Activated T-helper 2 cell treated with anti-CD3 and anti-CD28 coated beads, Interferon-gamma antibody, Interleukin-2, Interleukin-4, amounts not matched to agents 10 μg/mL and 5 μg/mL and 100 μg/mL, durations not matched to agents 14 hours and 24 hours and 36 hours (primary cell): ENCODE data around the gene DOCK8. TPM values are rescaled to one million over a fixed set of nuclear protein-coding genes. Genes with fewer than 3 reads are reported as not detected.

Experiments
- DNase-seq: peaks from one replicate; pipeline ENCODE4 v3.0.0; 2021; ENCODE audit warnings: low spot score
- H3K27ac Mint-ChIP-seq: one replicate; pipeline ENCODE4 v1.8.0; 2021; ENCODE audit warnings: mixed read lengths
- H3K27me3 Mint-ChIP-seq: one replicate; pipeline ENCODE4 v1.8.0; 2021; ENCODE audit warnings: low read depth, mixed read lengths
- H3K36me3 Mint-ChIP-seq: one replicate; pipeline ENCODE4 v1.8.0; 2021; ENCODE audit warnings: low read depth, mixed read lengths
- H3K4me1 Mint-ChIP-seq: one replicate; pipeline ENCODE4 v1.8.0; 2021; ENCODE audit warnings: low read depth, mixed read lengths
- H3K4me3 Mint-ChIP-seq: one replicate; pipeline ENCODE4 v1.8.0; 2021; ENCODE audit warnings: low read depth, mild to moderate bottlenecking, moderate library complexity, mixed read lengths
- H3K9me3 Mint-ChIP-seq: one replicate; pipeline ENCODE4 v1.8.0; 2021; ENCODE audit warnings: mixed read lengths
- intact Hi-C: fragments of 100-400 bp; cut with micrococcal nuclease; formaldehyde crosslinking; loops from one replicate; pipeline ENCODE4 v1.15.1; 2023
- total RNA-seq: library from RNA; stranded (reverse); gene quantifications from 2 replicates; pipeline ENCODE4 v1.2.3, GENCODE V29; 2022

DOCK8 gene
- total RNA-seq, 1 donor from 2014 or later, result 113 TPM

DNA sequence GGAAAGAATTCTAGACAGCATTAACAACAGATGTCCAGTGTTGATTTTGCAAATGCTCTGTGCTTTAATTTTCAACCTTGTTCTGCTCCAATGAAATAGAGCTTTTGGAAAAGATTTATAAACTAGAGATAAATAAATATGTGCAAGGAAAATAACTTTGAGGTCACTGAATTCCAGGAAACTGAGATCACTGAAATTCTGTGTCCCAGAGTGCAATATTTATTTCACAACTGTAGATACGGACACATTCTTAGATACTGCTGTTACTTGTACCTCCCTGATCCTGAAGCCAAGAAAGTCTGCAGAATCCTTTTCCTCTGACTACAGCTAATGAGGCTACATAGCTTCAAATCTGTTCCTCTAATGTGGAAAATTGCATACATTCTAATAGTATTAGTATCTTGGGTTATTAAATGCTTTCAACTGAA is 222.9 kb downstream of the DOCK8 start:
- Mint-ChIP-seq H3K4me3 (no peak overlapping the region), H3K27me3 (no peaks in the 10 kb centered on the region), H3K9me3 (no peaks in the 10 kb centered on the region), H3K4me1 (no peaks in the 10 kb centered on the region), H3K27ac (no peak overlapping the region), H3K36me3 (peaks cover 84% of the 10 kb centered on the region)
- intact Hi-C loops, result no loop called here
- no peak for DNase-seq

GRCh38 chr9:438066-438465 is 223.4 kb downstream of the DOCK8 start:
- Mint-ChIP-seq H3K4me3 (no peak overlapping the region), H3K4me1 (no peaks in the 10 kb centered on the region), H3K9me3 (no peaks in the 10 kb centered on the region), H3K36me3 (peaks cover 84% of the 10 kb centered on the region), H3K27ac (no peak overlapping the region), H3K27me3 (no peaks in the 10 kb centered on the region)
- intact Hi-C loops, result no loop called here
- DNase-seq, result no peak

DNA sequence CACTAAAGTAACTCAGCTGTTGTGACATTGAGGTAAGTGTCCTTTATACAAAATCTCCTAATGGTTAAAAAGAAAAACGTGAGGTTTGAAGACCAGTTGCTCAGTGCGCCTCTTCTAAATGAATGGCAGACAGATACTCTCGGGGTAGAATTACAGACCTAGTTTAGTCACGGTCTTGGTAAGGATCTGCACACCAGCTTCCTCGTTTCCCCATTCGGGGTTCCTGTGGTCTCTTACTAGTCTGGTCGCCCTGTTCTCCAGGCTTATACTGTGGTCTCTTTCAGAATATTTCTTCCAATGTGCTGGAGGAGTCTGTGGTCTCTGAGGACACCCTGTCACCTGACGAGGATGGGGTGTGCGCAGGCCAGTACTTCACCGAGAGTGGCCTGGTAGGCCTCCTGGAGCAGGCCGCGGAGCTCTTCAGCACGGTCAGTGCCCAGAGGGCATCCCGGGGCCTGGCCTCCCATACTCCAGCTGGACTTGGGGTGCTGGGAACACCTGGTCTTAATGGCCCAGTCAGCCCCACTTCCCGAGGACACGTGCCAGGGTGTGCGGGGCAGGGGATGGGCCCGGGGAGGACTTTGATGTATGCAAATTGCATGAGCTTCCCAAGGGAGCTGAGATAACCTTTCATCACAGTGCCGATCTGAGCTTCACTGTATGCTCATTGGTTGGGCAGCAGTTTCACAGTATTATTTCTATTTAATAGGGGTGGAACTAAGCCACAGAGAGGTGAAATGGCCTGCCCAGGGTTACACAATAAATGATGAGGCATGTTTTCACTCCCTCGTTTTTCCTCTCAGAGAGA is 224.5 kb downstream of the DOCK8 start:
- no peaks in the 10 kb centered on the region for H3K27me3 Mint-ChIP-seq
- H3K36me3 Mint-ChIP-seq, result peaks cover 82% of the 10 kb centered on the region

GRCh38 chr9:441126-441525 is 226.5 kb downstream of the DOCK8 start:
- Mint-ChIP-seq H3K36me3 (peaks cover 85% of the 10 kb centered on the region), H3K27ac (no peak overlapping the region), H3K4me1 (peaks cover 11% of the 10 kb centered on the region), H3K27me3 (no peaks in the 10 kb centered on the region), H3K4me3 (no peak overlapping the region), H3K9me3 (no peaks in the 10 kb centered on the region)
- intact Hi-C loops, result loop anchor here (10.0 kb wide), 1 partner anchor 364 kb away; no protein-coding TSS in a partner anchor
- no peak for DNase-seq

More for the DNA sequence above, 224.5 kb downstream of the DOCK8 start:
- H3K27ac Mint-ChIP-seq, result no peak overlapping the region
- H3K4me1 Mint-ChIP-seq, result no peaks in the 10 kb centered on the region
- DNase-seq, result no peak
- no peaks in the 10 kb centered on the region for H3K9me3 Mint-ChIP-seq
- intact Hi-C loops, result no loop called here
- no peak overlapping the region for H3K4me3 Mint-ChIP-seq

GRCh38 chr9:444528-444927 is 229.9 kb downstream of the DOCK8 start:
- Mint-ChIP-seq H3K4me1 (peaks cover 32% of the 10 kb centered on the region), H3K27ac (no peak overlapping the region), H3K9me3 (no peaks in the 10 kb centered on the region), H3K36me3 (peaks cover 85% of the 10 kb centered on the region), H3K4me3 (no peak overlapping the region), H3K27me3 (no peaks in the 10 kb centered on the region)
- no peak for DNase-seq
- intact Hi-C loops, result loop anchor here (10.0 kb wide), 1 partner anchor 360 kb away; no protein-coding TSS in a partner anchor

DNA sequence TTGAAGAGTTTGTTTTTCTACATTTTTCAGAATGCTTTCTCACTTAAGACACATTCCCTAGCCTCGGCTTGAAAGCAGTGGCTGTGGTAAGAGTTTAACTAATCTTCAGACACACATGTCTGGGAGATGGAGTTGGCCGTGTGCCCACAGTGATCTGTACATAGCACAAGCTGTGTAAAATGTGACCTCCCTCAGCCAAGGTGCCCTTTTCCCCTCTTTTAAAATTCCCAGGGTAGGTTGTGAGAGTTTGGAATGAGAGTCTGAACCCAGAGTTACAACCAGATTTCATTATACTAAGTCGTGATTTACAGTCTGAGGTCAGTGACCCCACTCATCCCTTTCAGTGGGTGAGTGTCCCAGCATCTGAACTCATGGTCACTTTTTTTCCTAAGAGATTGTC is 230.4 kb downstream of the DOCK8 start:
- no peak for DNase-seq
- no peak overlapping the region for H3K4me3 Mint-ChIP-seq
- H3K9me3 Mint-ChIP-seq, result no peaks in the 10 kb centered on the region
- peaks cover 32% of the 10 kb centered on the region for H3K4me1 Mint-ChIP-seq
- no peaks in the 10 kb centered on the region for H3K27me3 Mint-ChIP-seq
- peaks cover 84% of the 10 kb centered on the region for H3K36me3 Mint-ChIP-seq
- intact Hi-C loops, result loop anchor here (10.0 kb wide), 1 partner anchor 360 kb away; no protein-coding TSS in a partner anchor
- no peak overlapping the region for H3K27ac Mint-ChIP-seq

DNA sequence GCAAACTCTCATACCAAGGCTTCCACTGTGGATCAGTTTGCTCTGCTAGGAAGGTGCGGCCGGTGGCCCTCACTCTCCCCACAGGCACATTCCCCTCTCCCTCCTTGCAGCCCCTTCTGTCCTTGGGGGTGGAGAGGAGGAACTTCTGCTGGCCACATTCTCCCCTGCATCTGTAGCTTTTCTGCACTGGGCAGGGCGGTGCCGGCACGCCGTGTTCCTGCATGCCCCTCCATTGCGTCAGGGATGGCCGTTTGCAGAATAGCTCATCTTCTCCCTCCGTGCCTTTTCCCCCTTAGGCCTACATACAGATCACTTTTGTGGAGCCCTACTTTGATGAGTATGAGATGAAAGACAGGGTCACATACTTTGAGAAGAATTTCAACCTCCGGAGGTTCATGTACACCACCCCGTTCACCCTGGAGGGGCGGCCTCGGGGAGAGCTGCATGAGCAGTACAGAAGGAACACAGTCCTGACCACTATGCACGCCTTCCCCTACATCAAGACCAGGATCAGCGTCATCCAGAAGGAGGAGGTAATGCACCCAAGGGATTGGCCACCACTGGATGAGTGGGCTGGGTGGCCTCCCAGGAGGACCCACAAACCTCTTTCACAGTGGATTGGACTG is 231.5 kb downstream of the DOCK8 start:
- H3K9me3 Mint-ChIP-seq, result no peaks in the 10 kb centered on the region
- no peaks in the 10 kb centered on the region for H3K27me3 Mint-ChIP-seq
- no peak overlapping the region for H3K4me3 Mint-ChIP-seq
- no peak for DNase-seq
- H3K36me3 Mint-ChIP-seq, result peaks cover 82% of the 10 kb centered on the region
- intact Hi-C loops, result loop anchor here (10.0 kb wide), 1 partner anchor 359 kb away; no protein-coding TSS in a partner anchor
- peaks cover 32% of the 10 kb centered on the region for H3K4me1 Mint-ChIP-seq
- no peak overlapping the region for H3K27ac Mint-ChIP-seq

DNA sequence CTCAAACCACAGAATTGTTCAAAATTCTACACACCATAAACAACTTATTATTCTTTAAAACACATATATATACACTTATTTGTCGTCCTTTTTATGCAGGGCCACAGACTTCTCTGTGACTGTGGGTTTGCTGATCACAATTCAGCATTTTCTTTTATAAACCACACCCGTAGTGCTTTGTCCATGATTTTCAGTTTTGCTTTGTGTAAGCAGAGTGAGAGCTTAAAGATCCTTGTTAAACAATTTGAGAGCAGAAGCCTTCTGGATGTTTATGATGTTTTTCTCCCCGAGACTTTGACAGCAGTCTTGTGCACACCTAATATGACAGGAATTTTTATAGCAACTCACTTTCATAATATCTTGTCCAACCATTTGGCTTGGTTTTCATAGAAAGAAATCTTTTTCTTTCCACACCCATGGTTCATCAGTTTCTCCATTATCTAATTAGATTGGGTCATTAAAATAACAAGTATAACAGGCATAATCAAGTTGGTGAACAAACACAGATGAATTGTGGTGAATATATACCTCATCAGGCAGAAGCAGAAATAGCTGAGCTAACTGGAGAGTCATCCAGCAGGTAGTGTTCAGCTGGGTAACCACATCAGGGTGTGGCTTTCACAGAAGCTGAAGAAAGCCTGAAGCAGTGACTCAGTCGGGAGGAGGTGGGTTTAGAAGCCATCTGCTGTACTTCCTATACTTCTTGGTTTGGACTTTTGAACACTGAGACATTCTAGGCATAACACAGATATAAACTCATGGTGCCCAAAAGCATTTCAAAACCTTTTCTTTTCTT is 232.8 kb downstream of the DOCK8 start:
- Mint-ChIP-seq H3K4me3 (no peak overlapping the region), H3K27me3 (no peaks in the 10 kb centered on the region), H3K27ac (peak overlapping the region; percentile 51), H3K36me3 (peaks cover 80% of the 10 kb centered on the region), H3K9me3 (no peaks in the 10 kb centered on the region), H3K4me1 (peaks cover 32% of the 10 kb centered on the region)
- DNase-seq, result peak; percentile 66
- intact Hi-C loops, result loop anchor here (10.0 kb wide), 1 partner anchor 357 kb away; no protein-coding TSS in a partner anchor

DNA sequence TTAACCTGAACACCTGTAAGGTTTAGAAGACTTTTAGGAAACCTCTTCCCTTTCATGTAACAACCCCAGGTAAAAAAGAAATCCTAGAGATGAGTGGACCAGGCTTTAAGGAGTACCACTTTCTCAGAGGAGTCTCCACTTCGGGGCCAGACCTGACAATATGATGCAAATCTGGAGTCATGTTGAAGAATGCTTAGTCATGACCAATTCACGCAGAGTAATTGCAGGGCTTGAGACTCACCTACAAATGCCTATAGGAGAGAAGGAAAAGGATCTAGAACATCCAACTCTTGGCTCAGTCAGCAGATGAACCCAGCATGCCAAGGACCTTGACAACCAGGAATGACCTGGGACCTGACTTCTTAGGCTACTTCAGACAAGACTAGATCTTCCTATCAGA is 235.4 kb downstream of the DOCK8 start:
- intact Hi-C loops, result no loop called here
- peaks cover 77% of the 10 kb centered on the region for H3K36me3 Mint-ChIP-seq
- H3K9me3 Mint-ChIP-seq, result no peaks in the 10 kb centered on the region
- no peaks in the 10 kb centered on the region for H3K27me3 Mint-ChIP-seq
- no peak for DNase-seq
- H3K27ac Mint-ChIP-seq, result no peak overlapping the region
- peaks cover 29% of the 10 kb centered on the region for H3K4me1 Mint-ChIP-seq
- H3K4me3 Mint-ChIP-seq, result no peak overlapping the region

- Mint-ChIP-seq H3K4me3 (no peak overlapping the region), H3K36me3 (peaks cover 72% of the 10 kb centered on the region), H3K9me3 (no peaks in the 10 kb centered on the region), H3K27ac (no peak overlapping the region), H3K4me1 (peaks cover 24% of the 10 kb centered on the region), H3K27me3 (no peaks in the 10 kb centered on the region)
- DNase-seq, result no peak
- intact Hi-C loops, result no loop called here
Observed at GRCh38 chr9:450561-450960, 235.9 kb downstream of the DOCK8 start.

DNA sequence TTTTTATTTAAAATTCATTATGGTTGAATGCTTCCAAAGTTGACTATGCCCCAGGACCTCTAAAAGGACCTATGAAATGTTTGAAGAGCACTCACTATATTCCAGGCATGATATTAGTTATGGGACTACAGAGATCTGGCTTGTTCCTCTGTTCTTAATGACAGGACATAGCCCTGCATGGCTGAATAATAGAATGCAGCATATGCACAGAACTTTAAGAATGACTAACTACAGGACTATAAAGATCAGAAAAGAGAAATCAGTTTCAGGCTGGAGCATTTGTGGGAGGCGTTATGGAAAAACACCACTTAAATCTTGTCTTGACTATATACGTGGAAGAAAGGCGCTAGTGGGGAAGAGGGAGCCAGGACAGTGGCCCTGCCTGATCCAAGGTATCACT is 239.2 kb downstream of the DOCK8 start:
- Mint-ChIP-seq H3K4me1 (peaks cover 15% of the 10 kb centered on the region), H3K36me3 (peaks cover 74% of the 10 kb centered on the region), H3K27me3 (no peaks in the 10 kb centered on the region), H3K27ac (no peak overlapping the region), H3K4me3 (no peak overlapping the region), H3K9me3 (no peaks in the 10 kb centered on the region)
- intact Hi-C loops, result no loop called here
- DNase-seq, result no peak

DNA sequence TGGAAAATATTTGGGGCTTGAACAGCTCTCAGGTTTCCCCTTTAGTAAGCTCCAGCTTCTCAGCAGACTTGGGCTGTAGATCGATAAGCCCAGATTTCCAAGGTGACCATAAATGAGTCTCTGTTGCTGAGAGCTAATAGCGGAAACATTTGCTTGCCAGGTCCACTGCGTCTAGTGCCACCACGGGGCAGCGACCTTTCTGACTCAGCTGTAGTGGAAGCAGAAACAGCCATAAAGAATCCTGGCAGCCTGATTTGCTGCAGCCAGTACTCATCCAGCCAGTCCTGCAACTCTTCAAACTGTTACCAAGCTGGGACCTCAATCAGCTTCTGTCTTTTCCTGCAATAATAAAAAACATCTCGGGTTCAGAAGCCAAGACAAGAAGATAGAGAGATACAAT is 241.7 kb downstream of the DOCK8 start:
- no peak for DNase-seq
- Mint-ChIP-seq H3K27me3 (no peaks in the 10 kb centered on the region), H3K36me3 (peaks cover 76% of the 10 kb centered on the region), H3K27ac (no peak overlapping the region), H3K4me3 (no peak overlapping the region), H3K9me3 (no peaks in the 10 kb centered on the region), H3K4me1 (peaks cover 27% of the 10 kb centered on the region)
- intact Hi-C loops, result no loop called here
